Activated B cell treated with CpG ODN at 0.5 μM for 24 hours (primary cell): ENCODE results near the gene HEXIM1. TPM values are rescaled to one million over a fixed set of nuclear protein-coding genes. Genes with fewer than 3 reads are reported as not detected.

Experiments used
- ATAC-seq: fragments of 200-7000 bp; cut with Tn5 transposase; one replicate; pipeline ENCODE4 v1.10.0; 2021; ENCODE audit warnings: low read depth, mild to moderate bottlenecking, moderate library complexity
- CTCF ChIA-PET: fragments of 350-600 bp; sonication (Branson Sonifier 250); formaldehyde crosslinking; loops from one replicate; lab custom pipeline; 2021; ENCODE audit warnings: antibody characterized with exemption; lab: Charles Lee
- POLR2A ChIA-PET: fragments of 350-600 bp; sonication (Branson Sonifier 250); formaldehyde crosslinking; loops from one replicate; lab custom pipeline; 2021; ENCODE audit warnings: antibody characterized with exemption; lab: Charles Lee
- DNase-seq: peaks from one replicate; pipeline ENCODE4 v3.0.0; 2022
- H3K27ac Mint-ChIP-seq: one replicate; pipeline ENCODE4 v1.8.0; 2020; ENCODE audit warnings: mixed read lengths
- H3K27me3 Mint-ChIP-seq: one replicate; pipeline ENCODE4 v1.8.0; 2021; ENCODE audit warnings: mixed read lengths
- H3K36me3 Mint-ChIP-seq: one replicate; pipeline ENCODE4 v1.8.0; 2021; ENCODE audit warnings: low read depth, mixed read lengths
- H3K4me1 Mint-ChIP-seq: one replicate; pipeline ENCODE4 v1.8.0; 2021; ENCODE audit warnings: mixed read lengths
- H3K4me3 Mint-ChIP-seq: one replicate; pipeline ENCODE4 v1.8.0; 2020; ENCODE audit warnings: mild to moderate bottlenecking, mixed read lengths
- H3K9me3 Mint-ChIP-seq: one replicate; pipeline ENCODE4 v1.8.0; 2020; ENCODE audit warnings: mixed read lengths
- CTCF ChIP-seq: fragments of 200-600 bp; IDR thresholded peaks from one replicate; pipeline ENCODE4 v1.8.0; 2022; ENCODE audit warnings: antibody characterized with exemption, mild to moderate bottlenecking
- intact Hi-C: fragments of 100-400 bp; cut with micrococcal nuclease; formaldehyde crosslinking; loops from one replicate; pipeline ENCODE4 v1.15.1; 2024
- total RNA-seq: library from RNA; stranded (reverse); gene quantifications from 2 replicates; pipeline ENCODE4 v1.2.3, GENCODE V29; 2022

Gene HEXIM1
- total RNA-seq, 1 donor from 2014 or later: 21.5 TPM

GRCh38 chr17:45146890-45147580, 1.2 kb upstream of the HEXIM1 start:
- Mint-ChIP-seq H3K9me3 (no peaks in the 10 kb centered on the region), H3K27ac (peak overlapping the region; percentile 100), H3K27me3 (no peaks in the 10 kb centered on the region), H3K4me1 (peaks cover 65% of the 10 kb centered on the region), H3K4me3 (peak overlapping the region; percentile 96), H3K36me3 (peaks cover 19% of the 10 kb centered on the region)
- POLR2A ChIA-PET: interaction anchor here (0.6 to 8.7 kb wide), 19 partner anchors 10 to 270 kb away, joined by 3 to 703 read pairs (median 17); partner anchors contain the start of genes ACBD4, EFTUD2, FMNL1 and HEXIM2
- intact Hi-C loops: no loop called here
- peak; percentile 7 for ATAC-seq
- CTCF ChIA-PET: interaction anchor here (1.0 to 6.3 kb wide), 4 partner anchors 12 to 50 kb away, joined by 5 to 167 read pairs (median 64); partner anchors contain the start of genes ACBD4, HEXIM2 and PLCD3
- no peak for TF ChIP-seq CTCF
- DNase-seq: no peak

GRCh38 chr17:45147581-45148182, 593 bp upstream of the HEXIM1 start:
- ChIA-PET POLR2A (interaction anchor here (0.6 to 8.7 kb wide), 31 partner anchors 9 to 262 kb away, joined by 3 to 703 read pairs (median 11); partner anchors contain the start of genes ACBD4, DCAKD, EFTUD2 and FMNL1), CTCF (interaction anchor here (1.0 to 6.3 kb wide), 4 partner anchors 13 to 84 kb away, joined by 5 to 167 read pairs (median 61); partner anchors contain the start of genes ACBD4, HEXIM2 and PLCD3)
- Mint-ChIP-seq H3K9me3 (no peaks in the 10 kb centered on the region), H3K4me1 (peaks cover 66% of the 10 kb centered on the region), H3K27ac (peak overlapping the region; percentile 100), H3K36me3 (peaks cover 19% of the 10 kb centered on the region), H3K4me3 (peak overlapping the region; percentile 96), H3K27me3 (no peaks in the 10 kb centered on the region)
- ATAC-seq (peak; percentile 23), DNase-seq (peak; percentile 79)
- TF ChIP-seq CTCF: no peak
- intact Hi-C loops: loop anchor here (1.0 to 2.0 kb wide), 5 partner anchors 12 to 169 kb away; partner anchors contain the start of genes ACBD4, HEXIM2, MAP3K14 and NMT1

- Mint-ChIP-seq H3K36me3 (peaks cover 19% of the 10 kb centered on the region), H3K4me1 (peaks cover 55% of the 10 kb centered on the region), H3K4me3 (peak overlapping the region; percentile 96), H3K9me3 (no peaks in the 10 kb centered on the region), H3K27me3 (no peaks in the 10 kb centered on the region), H3K27ac (peak overlapping the region; percentile 100)
- intact Hi-C loops: loop anchor here (1.0 to 2.0 kb wide), 3 partner anchors 48 to 168 kb away; partner anchors contain the start of gene MAP3K14
- peak; percentile 22 for TF ChIP-seq CTCF
- DNase-seq (peak; percentile 72), ATAC-seq (peak; percentile 26)
- ChIA-PET POLR2A (interaction anchor here (0.6 to 8.7 kb wide), 30 partner anchors 8 to 382 kb away, joined by 3 to 703 read pairs (median 12); partner anchors contain the start of genes ACBD4, DCAKD, EFTUD2 and FMNL1), CTCF (interaction anchor here (0.7 to 6.3 kb wide), 16 partner anchors 8 to 168 kb away, joined by 3 to 167 read pairs (median 4); partner anchors contain the start of genes ACBD4, HEXIM2 and PLCD3)
Observed at GRCh38 chr17:45149037-45149668, 878 bp downstream of the HEXIM1 start.

- ChIA-PET POLR2A (interaction anchor here (0.6 to 8.7 kb wide), 26 partner anchors 12 to 394 kb away, joined by 3 to 703 read pairs (median 14); partner anchors contain the start of genes ACBD4, DCAKD, EFTUD2 and FMNL1), CTCF (interaction anchor here (0.7 to 6.3 kb wide), 18 partner anchors 9 to 168 kb away, joined by 3 to 167 read pairs (median 4); partner anchors contain the start of genes ACBD4, HEXIM2, NMT1 and PLCD3)
- Mint-ChIP-seq H3K27ac (peak overlapping the region; percentile 100), H3K27me3 (no peaks in the 10 kb centered on the region), H3K9me3 (no peaks in the 10 kb centered on the region), H3K4me1 (peaks cover 53% of the 10 kb centered on the region), H3K36me3 (peaks cover 19% of the 10 kb centered on the region), H3K4me3 (peak overlapping the region; percentile 96)
- TF ChIP-seq CTCF: no peak
- ATAC-seq: no peak
- intact Hi-C loops: loop anchor here (1.0 to 2.0 kb wide), 3 partner anchors 47 to 167 kb away; partner anchors contain the start of gene MAP3K14
- no peak for DNase-seq
Observed at GRCh38 chr17:45149669-45150664, 1.7 kb downstream of the HEXIM1 start.
